Subcutaneous abdominal adipose tissue (tissue), 5 donors: ENCODE results near the gene UBE4B.
"Not testable (repeated sequence)": the region's sequence is repeated elsewhere in the genome, so short reads cannot be mapped to it uniquely, and the experiment has no call there.

ENCODE experiments used
- H3K27ac ChIP-seq: one replicate; pipeline ENCODE4 v1.7.0; 2013; ENCODE audit warnings: low read depth, mild to moderate bottlenecking, inconsistent platforms, low read length, moderate library complexity
- H3K27me3 ChIP-seq, 5 donors: one replicate each; pipeline ENCODE4 v1.7.0; 2013; ENCODE audit warnings: low read length in 5 of 5, inconsistent platforms in 1 of 5; ENCODE audit not compliant: control insufficient read depth in 5 of 5, insufficient read depth in 4 of 5
- H3K36me3 ChIP-seq, 5 donors: one replicate each; pipeline ENCODE4 v1.7.0; 2013; ENCODE audit warnings: low read length in 5 of 5; ENCODE audit not compliant: control insufficient read depth in 5 of 5, insufficient read depth in 5 of 5
- H3K4me1 ChIP-seq, 5 donors: one replicate each; pipeline ENCODE4 v1.7.0; 2013; ENCODE audit warnings: low read length in 5 of 5, mild to moderate bottlenecking in 3 of 5, moderate library complexity in 1 of 5; ENCODE audit not compliant: control insufficient read depth in 5 of 5, insufficient read depth in 5 of 5
- H3K4me3 ChIP-seq, 5 donors: one replicate each; pipeline ENCODE4 v1.7.0; 2013; ENCODE audit warnings: low read length in 5 of 5, low read depth in 1 of 5
- H3K9ac ChIP-seq, 5 donors: one replicate each; pipeline ENCODE4 v1.7.0; 2013; ENCODE audit warnings: low read length in 5 of 5, mild to moderate bottlenecking in 4 of 5, moderate library complexity in 3 of 5
- H3K9me3 ChIP-seq, 5 donors: one replicate each; pipeline ENCODE4 v1.7.0; 2013; ENCODE audit warnings: low read length in 5 of 5; ENCODE audit not compliant: control insufficient read depth in 5 of 5
- donor health status: healthy.
- donor health status: healthy.
- donor health status: healthy.
- donor health status: healthy.
- donor health status: healthy.

UBE4B gene

DNA sequence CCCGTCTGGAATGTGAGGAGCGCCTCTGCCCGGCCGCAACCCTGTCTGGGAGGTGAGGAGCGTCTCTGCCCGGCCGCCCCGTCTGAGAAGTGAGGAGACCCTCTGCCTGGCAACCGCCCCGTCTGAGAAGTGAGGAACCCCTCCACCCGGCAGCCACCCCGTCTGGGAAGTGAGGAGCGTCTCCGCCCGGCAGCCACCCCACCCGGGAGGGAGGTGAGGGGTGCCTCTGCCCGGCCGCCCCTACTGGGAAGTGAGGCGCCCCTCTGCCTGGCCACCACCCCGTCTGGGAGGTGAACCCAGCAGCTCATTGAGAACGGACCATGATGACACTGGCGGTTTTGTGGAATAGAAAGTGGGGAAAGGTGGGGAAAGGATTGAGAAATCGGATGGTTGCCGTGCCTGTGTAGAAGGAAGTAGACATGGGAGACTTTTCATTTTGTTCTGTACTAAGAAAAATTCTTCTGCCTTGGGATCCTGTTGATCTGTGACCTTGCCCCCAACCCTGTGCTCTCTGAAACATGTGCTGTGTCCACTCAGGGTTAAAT lies 3.7 kb upstream of the UBE4B start:
- H3K9ac ChIP-seq, H3K27ac ChIP-seq, H3K27me3 ChIP-seq, H3K4me3 ChIP-seq, H3K9me3 ChIP-seq, H3K36me3 ChIP-seq: not testable (repeated sequence)
- peaks cover 3 to 15% (median 12%) of the 10 kb centered on the region in 5 donors for H3K4me1 ChIP-seq

DNA sequence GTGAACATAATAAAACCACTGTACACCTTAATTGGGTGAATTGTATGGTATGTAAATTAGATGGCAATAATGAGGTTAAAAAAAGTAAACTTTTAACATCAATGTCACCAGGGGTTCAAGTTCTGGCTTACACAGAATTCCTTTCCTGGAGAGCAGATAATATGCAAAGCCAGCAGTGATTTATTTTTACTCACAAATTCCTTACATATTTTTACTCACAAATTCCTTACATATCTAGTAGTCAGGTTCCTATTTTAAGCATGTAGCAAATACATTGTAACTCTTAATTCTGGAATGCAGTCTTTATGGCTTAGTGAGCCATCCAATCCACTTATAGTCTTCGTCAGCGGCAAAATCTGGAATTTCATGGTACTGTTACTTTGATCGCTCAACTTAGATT lies 1.3 kb upstream of the UBE4B start:
- H3K9me3 ChIP-seq, result no peaks in the 10 kb centered on the region
- no peak overlapping the region for H3K4me3 ChIP-seq
- H3K27ac ChIP-seq, result no peak overlapping the region
- H3K27me3 ChIP-seq, result no peaks in the 10 kb centered on the region
- H3K4me1 ChIP-seq, result peaks cover 4 to 24% (median 22%) of the 10 kb centered on the region in 5 donors
- no peak overlapping the region for H3K9ac ChIP-seq
- H3K36me3 ChIP-seq, result no peaks in the 10 kb centered on the region

DNA sequence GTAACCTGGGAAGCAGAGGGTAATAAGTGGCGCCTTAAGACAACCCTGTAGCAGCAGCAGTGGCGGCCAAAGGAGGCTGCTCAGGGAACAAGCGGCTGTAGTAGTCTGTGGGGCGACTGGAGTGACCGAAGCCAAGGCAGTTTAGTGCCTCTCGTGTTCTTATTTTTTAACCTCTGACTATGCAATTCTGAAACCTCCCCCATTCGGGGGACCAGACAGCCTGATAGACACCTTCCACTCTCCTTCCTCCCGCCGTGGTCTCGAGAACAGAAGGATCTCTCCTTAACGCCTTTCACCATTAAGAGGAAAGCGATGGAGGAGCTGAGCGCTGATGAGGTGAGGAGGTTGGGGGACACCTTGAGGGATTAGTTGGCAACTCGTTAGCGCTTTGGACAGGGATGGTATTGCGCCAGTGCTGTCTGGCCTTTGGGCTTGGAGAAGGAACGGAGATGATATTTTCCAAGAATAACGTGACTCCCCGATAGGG lies 644 bp downstream of the UBE4B start:
- H3K4me1 ChIP-seq, result peaks cover 4 to 24% (median 22%) of the 10 kb centered on the region in 5 donors
- peak overlapping the region; percentile 98 for H3K27ac ChIP-seq
- peak overlapping the region; percentile 82 to 100 (median 98) for H3K4me3 ChIP-seq
- H3K9ac ChIP-seq, result peak overlapping the region; percentile 70 to 98 (median 84)
- peaks cover 3 to 18% (median 8%) of the 10 kb centered on the region in 5 donors for H3K36me3 ChIP-seq
- H3K27me3 ChIP-seq, result no peaks in the 10 kb centered on the region
- H3K9me3 ChIP-seq, result no peaks in the 10 kb centered on the region

DNA sequence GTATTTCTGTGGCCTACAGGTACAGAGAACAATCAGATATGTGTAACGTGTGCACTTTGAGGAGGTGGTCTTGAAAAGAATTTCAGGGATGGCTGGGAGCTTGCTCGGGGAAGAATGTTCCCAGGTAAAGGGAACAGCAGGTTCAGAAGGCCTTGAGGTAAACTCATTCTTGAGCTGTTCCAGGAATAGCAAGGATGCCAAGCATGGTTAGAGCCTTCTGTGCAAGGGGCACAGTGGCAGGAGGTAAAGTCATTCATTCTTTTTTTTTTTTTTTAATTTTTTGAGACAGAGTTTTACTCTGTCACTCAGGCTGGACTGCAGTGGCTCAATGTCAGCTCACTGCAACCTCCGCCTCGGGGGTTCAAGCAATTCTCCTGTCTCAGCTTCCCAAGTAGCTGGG lies 10.0 kb downstream of the UBE4B start:
- Histone ChIP-seq H3K4me3 (no peak overlapping the region), H3K27me3 (no peaks in the 10 kb centered on the region), H3K27ac (no peak overlapping the region), H3K9me3 (no peaks in the 10 kb centered on the region), H3K9ac (no peak overlapping the region), H3K36me3 (peaks cover 2 to 27% (median 9%) of the 10 kb centered on the region in 5 donors), H3K4me1 (peaks cover 9 to 21% (median 17%) of the 10 kb centered on the region in 5 donors)

DNA sequence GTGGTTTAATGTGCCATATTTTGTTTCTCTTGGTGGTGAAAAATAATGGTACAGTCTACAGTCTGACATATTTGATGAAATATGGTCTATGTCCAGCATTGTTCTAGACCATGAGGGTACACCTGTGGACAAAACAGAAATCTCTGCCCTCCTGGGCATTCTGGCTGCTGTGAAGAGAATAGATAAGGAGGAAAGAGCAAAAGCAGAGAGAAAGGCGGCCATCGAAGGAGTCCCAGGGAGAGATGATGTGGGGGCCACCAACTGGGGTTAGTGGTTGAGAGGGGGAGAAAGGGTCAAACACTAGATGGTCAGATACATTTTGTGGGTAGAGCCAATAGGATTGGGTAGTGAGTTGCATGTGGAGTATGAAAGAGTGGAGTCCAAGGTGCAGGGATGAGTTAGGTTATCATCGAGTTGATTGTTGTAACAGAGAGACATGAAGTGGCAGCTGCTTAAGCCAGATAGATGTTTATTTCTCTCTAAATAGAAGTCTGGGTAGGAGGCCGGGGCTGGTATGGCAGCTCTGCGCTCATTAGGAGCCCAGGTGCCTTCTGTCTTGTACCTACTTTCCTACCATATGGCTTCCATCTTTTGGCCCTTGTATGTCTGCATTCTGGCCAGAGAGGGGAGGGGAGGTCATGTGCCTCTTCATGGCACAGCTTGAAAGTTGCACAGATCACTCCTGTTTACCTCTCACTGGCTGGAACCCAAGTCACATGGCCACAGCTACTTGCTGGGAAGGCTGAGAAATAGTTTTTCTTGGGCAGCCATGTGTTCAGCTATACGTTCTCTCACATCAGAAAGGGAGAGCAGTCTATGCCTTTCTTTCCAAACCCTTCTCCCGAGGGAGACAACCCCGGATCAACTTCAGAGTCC lies 13.0 kb downstream of the UBE4B start:
- H3K4me3 ChIP-seq, result no peak overlapping the region
- peak overlapping the region in 1 of 5 donors; percentile 39 for H3K9ac ChIP-seq

DNA sequence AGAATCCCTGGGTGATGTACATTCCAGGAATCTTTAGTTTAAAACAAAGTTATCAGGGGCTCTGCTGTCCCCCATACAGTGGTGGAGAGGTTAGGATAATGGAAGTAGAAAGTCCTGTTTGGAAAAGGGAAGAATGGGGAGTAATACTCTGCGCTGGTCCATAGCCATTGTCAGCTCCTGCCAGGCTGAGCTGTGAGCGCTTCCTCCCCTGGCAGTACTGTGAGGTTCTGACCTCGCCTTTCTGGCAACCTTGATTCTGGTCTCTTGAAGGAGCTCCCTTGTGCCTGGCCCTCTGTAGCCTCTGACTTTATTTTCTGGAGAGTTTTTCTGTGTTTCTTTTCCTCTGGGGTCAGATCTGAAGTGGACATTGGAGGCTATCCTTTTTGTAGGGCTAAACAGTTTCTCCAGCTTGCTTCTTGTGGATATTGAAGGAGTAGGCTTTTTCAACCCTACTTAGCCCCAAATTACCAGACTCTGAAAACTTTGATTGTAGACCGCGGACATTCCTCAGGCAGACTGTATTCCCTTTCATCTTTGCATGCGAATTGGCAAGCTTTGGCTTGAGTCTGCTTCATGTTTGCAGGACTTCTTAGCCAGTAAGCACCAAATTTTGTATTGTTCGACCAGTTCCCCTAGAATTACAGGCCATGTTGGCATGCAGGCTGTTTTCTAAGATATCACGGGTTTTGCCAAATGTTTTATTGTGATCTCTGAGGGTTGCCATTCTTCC lies 13.8 kb downstream of the UBE4B start:
- Histone ChIP-seq H3K36me3 (peaks cover 0 to 20% (median 3%) of the 10 kb centered on the region in 5 donors), H3K9ac (peak overlapping the region in 2 of 5 donors; percentile 1 to 39), H3K27ac (no peak overlapping the region), H3K27me3 (no peaks in the 10 kb centered on the region), H3K9me3 (no peaks in the 10 kb centered on the region), H3K4me3 (no peak overlapping the region), H3K4me1 (peaks cover 9 to 21% (median 17%) of the 10 kb centered on the region in 5 donors)

More for the DNA sequence above, 13.0 kb downstream of the UBE4B start:
- Histone ChIP-seq H3K9me3 (no peaks in the 10 kb centered on the region), H3K27ac (no peak overlapping the region), H3K4me1 (peaks cover 9 to 21% (median 17%) of the 10 kb centered on the region in 5 donors), H3K27me3 (no peaks in the 10 kb centered on the region), H3K36me3 (peaks cover 0 to 16% (median 4%) of the 10 kb centered on the region in 5 donors)

DNA sequence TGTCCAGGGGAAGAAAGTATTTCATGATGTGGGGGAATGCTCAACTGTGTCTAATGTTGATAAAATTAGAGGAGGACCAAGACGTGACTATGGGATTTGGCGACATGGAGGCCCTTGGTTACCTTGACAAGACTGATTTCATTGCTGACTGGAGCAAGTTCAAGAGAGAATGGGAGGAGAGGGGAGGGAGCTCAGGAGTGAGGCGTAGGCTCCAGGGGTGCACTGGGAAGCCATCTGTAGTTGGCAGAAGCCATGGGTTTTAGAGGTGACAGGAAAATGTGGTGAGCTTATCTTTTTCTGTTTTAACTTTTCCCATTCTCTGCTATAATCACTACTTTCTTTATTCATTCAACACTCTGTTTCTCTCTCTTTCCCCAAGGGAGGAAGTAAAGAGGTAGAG lies 15.8 kb downstream of the UBE4B start:
- H3K27ac ChIP-seq, result no peak overlapping the region
- H3K4me3 ChIP-seq, result no peak overlapping the region
- no peak overlapping the region for H3K9ac ChIP-seq
- H3K36me3 ChIP-seq, result peaks cover 0 to 22% (median 3%) of the 10 kb centered on the region in 5 donors
- H3K4me1 ChIP-seq, result peaks cover 9 to 21% (median 17%) of the 10 kb centered on the region in 5 donors
- H3K27me3 ChIP-seq, result no peaks in the 10 kb centered on the region
- H3K9me3 ChIP-seq, result no peaks in the 10 kb centered on the region

DNA sequence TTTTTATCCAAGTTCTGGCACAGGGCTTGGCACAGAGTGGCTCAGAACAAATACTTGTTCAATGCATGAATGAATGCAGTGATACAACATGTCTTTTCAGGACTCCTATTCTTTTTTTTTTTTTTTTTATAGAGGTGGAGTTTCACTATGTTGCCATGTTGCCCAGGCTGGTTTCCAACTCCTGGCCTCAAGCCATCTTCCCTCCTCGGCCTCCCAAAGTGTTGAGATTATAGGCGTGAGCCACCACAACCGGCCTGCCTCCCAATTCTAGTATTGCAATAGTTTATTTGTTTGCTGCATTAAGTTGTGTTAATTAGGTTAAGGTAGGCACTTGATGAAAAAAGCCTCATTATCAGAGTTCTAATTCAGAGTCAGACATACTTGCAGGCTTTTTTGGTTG lies 17.9 kb downstream of the UBE4B start:
- H3K9ac ChIP-seq, result no peak overlapping the region
- H3K27me3 ChIP-seq, result no peaks in the 10 kb centered on the region
- no peak overlapping the region for H3K27ac ChIP-seq
- H3K4me1 ChIP-seq, result peaks cover 9 to 20% (median 18%) of the 10 kb centered on the region in 5 donors
- no peak overlapping the region for H3K4me3 ChIP-seq
- peaks cover 0 to 18% (median 3%) of the 10 kb centered on the region in 5 donors for H3K36me3 ChIP-seq
- no peaks in the 10 kb centered on the region for H3K9me3 ChIP-seq

DNA sequence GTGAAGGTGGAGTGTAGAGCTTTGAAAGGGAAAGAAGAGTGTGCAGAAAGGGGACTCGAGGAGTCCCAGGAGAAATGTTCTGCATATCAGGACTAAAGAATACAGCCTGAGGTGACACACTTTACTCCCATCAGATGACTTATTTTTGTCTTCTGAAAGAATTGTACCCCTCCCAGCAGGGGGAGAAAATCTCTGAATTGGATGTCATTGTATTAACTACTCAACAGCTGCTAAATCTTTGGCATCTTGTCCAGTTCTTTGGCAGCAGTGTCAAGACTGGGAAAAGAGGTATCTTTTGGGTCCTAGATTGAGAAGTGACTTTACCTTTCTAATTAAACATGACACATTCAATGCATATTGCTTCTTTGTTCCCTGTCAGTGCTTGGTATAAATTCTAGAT lies 18.9 kb downstream of the UBE4B start:
- peaks cover 3 to 18% (median 14%) of the 10 kb centered on the region in 5 donors for H3K4me1 ChIP-seq
- peaks cover 0 to 18% (median 3%) of the 10 kb centered on the region in 5 donors for H3K36me3 ChIP-seq
- no peaks in the 10 kb centered on the region for H3K9me3 ChIP-seq
- no peak overlapping the region for H3K4me3 ChIP-seq
- H3K27me3 ChIP-seq, result no peaks in the 10 kb centered on the region
- H3K27ac ChIP-seq, result no peak overlapping the region
- H3K9ac ChIP-seq, result no peak overlapping the region
